ENCODE measurements around the gene TAF11L5. TPM values are rescaled to one million over a fixed set of nuclear protein-coding genes. Genes with fewer than 3 reads are reported as not detected.
"Not testable (repeated sequence)": the region's sequence is repeated elsewhere in the genome, so short reads cannot be mapped to it uniquely, and the experiment has no call there.

Gene TAF11L5
- polyA plus RNA-seq (ENCODE audit: insufficient read length in 3 of 3) = not detected
- long read RNA-seq, donor 1 = 0 reads
- long read RNA-seq, donor 2 = 0 reads
- long read RNA-seq, donor 3 = 0 reads
- long read RNA-seq, donor 4 = 0 reads
- long read RNA-seq, donor 5 = 0 reads
- long read RNA-seq, donor 6 = 0 reads
- long read RNA-seq, donor 7 = 0 reads
- long read RNA-seq, donor 8 = 0 reads
- long read RNA-seq, donor 9 = 0 reads
- long read RNA-seq, donor 10 = 0 reads
- long read RNA-seq, donor 11 = 0 reads
- long read RNA-seq, donor 12 = 0 reads
- long read RNA-seq, donor 13 = 0 reads
- long read RNA-seq, donor 14 = 0 reads
- long read RNA-seq, donor 15 = 0 reads
- long read RNA-seq, donor 16 = 0 reads

DNA sequence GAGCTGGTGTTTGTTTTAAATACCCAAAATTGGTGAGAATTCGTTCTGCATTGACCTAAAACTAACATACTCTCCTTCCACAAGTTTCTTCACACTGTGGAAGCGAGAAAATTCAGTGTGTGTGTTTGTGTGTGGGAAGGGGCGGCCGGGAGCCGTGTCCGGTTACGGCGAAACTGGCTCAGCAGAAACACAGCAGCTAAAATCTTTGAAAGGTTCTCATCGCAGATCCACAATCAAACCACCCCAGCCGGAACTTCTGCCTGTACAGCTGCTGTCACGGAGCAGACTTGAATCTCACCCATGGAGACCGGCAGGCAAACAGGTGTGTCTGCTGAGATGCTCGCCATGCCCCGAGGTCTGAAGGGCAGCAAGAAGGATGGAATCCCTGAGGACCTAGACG is at the start of gene TAF11L5:
Gene TAF11L5 (plus strand): TSS at position 301 of the 400 bp plus-strand sequence.
- DNase-seq = not testable (repeated sequence)

DNA sequence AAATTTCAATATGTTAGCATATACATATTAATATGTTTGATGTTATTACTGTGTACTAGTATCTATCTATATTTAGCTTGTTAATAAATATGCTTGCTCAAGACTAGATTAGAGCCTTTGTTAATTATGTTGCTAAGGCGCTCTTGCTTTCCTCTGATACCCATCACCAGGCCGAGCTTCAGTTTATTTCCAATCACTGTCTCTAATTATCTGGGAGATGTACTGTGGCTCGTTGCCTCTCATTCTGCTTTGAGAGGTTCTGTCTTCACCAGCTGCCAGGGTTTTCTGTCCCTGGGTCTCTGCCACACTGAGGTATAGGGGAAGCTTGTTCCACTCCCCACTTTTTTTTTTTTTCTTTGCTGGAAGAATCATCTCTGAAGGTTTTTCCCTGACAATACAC is 48.0 kb upstream of the TAF11L5 start:
- no peak for DNase-seq

DNA sequence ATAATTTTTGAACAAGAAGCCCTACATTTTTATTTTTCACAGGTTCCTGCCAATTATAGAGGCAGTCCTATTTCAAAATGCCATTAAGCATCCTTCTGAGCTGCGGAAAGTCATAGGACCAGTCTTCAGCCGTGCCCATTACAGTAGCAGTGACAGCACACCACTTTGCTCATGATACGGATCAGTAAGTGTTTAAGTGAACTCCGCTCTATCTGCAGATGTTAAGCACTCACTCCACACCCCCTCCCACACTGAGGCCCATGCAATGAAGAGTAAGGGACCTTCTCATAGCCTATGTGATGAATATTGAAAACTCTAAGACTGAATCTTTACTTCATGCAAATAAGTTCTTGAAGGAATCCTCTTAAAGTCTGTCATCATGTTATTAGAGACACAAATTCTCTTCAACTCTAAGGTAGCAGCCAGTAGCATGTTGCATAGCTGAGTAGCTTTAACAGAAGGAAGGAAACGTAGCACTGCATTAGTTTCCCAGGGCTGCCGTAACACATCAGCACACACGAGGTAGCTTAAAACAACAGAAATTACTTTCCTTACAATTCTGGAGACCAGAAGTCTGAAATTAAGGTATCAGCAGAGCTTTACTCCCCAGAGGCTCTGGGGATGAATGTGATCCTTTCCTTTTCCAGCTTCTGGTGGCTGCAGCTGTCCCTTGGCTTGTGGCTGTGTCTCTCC is 47.3 kb upstream of the TAF11L5 start:
- peak; percentile 27 for DNase-seq

DNA sequence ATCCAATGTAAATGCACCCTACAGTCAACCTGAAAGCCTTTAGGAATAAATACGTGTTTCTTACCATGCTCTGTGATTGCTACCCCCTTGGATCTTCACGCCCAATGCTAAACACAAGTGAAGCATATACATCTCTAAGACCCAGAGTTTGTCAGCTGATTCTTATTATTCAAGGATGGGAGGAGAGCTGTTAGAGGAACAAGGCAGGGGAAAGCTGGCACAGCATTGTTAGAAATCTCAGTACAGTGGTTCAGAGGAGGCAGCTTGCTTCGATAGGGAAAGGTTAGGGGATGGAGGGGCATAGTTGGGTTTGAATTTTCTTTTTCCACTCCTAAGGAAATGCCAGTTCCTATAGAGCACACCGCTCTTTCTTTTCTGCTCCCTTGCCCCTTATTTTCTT is 43.7 kb upstream of the TAF11L5 start:
- no peak for DNase-seq

DNA sequence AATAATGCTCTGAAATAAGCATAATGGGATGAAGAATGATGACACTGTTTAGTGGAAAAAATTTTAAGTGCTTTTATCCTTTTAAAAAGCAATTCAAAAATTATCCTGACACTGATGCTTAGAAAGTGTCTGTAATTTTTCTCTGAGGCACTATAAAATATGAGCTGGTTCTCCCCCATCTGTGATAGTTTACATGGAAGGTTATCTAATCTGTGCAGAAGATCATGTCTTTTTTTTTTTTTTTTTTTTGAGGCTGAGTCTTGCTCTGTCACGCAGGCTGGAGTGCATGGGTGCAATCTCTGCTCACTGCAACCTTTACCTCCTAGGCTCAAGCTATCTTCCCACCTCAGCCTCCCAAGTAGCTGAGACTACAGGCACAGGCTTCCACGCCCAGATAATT is 42.2 kb upstream of the TAF11L5 start:
- DNase-seq = no peak

DNA sequence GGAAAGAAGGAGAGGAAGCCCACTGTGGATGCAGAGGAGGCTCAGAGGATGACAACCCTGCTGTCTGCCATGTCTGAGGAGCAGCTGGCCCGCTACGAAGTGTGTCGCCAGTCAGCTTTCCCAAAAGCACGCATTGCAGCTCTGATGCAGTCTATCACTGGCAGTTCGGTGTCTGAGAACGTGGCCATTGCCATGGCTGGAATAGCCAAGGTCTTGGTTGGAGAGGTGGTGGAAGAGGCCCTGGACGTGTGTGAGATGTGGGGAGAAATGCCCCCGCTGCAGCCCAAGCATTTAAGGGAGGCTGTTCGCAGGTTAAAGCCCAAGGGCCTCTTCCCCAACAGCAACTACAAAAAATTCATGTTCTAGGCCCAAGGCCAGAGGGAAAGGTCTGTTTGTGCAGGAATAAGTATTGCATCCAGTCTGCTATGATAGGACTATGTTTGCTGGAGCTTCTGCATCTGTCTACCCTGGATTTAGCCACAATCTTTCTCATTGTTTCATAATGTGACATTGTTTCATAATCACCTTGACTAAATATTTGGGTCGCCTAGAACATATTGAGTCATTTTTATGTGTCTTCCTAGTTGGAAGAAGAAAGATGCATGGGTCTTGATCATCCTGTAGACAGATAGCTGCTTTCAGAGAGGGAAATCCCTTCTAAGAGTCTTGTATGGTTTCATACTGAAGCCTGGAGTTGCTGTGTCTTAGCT is 38.4 kb upstream of the TAF11L5 start:
- not testable (repeated sequence) for DNase-seq

DNA sequence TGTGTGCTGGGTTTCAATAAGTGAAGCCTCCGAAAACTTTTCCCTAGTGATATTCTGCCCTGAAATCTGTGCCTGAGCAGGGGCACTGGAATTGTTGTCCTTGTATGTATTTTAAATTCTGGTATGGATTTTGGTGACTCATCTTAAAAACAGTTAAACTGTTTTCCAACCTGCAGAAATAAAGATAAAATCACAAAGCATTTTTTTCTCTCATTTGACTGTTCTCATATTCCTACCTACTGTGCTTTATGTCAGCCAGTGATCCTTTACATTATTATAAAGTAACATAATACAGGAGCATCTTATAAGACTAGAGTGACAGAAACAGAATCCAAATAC is 37.9 kb upstream of the TAF11L5 start:
- DNase-seq = no peak

DNA sequence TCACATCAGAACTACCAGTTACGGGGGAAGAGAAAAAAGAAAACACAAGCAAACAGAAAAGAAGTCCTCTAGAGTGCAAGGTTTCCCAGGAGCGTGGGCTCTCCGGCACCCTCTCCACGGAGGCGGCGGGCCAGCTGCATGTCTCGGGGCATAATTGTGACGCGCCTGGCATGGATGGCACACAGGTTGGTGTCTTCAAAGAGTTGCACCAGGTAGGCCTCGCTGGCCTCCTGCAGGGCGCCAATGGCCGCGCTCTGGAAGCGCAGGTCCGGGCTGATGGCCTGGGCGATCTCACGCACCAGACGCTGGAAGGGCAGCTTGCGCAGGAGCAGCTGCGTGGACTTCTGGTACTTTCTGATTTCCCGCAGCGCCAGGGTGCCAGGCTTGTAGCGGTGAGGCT is 33.8 kb upstream of the TAF11L5 start:
- not testable (repeated sequence) for DNase-seq

DNA sequence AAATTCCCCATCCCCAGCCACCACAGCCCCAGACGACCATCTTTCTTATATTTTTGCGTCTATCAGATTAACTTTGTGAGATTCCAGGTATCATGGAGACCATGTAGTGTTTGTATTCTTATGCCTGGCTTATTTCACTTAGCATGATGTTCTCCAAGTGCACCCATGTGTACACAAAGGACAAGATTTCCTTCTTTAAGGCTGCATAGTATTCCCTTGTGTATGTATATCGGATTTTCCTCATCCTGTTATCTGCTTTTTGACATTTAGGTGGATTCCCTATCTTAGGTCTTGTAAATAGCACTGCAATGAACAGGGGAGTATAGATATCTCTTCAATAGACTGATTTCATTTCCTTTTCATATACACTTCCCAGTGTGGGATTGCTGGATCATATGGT is 32.3 kb upstream of the TAF11L5 start:
- DNase-seq = no peak

DNA sequence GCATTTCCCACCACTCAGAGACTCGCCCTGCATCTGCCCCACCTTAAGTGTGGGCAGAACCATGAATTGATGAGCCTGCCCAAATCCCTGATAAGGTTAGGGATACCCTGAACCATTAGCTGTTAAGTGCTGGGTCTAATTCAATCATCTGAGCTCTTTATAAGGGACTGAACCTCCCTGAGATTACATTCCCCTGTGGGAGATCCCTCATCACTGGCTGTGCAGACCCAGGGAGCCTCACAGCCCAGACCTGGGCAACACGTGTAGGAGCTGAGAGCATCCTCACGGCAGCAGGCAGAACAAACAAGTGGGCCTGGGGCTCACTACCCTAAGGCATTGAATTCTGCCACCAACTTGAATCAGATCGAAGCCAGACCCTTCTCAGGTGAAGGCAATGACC is 27.6 kb upstream of the TAF11L5 start:
- no peak for DNase-seq

DNA sequence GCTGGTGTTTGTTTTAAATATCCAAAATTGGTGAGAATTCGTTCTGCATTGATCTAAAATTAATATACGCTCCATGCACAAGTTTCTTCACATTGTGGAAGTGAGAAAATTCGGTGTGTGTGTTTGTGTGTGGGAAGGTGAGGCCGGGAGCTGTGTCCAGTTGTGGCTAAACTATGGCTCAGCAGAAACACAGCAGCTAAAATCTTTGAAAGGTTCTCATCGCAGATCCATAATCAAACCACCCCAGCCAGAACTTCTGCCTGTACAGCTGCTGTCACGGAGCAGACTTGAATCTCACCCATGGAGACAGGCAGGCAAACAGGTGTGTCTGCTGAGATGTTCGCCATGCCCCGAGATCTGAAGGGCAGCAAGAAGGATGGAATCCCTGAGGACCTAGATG is 27.1 kb upstream of the TAF11L5 start, which contains the start of gene TAF11L2:
Gene TAF11L2 (plus strand): TSS at position 301 of the 400 bp plus-strand sequence.
- not testable (repeated sequence) for DNase-seq

DNA sequence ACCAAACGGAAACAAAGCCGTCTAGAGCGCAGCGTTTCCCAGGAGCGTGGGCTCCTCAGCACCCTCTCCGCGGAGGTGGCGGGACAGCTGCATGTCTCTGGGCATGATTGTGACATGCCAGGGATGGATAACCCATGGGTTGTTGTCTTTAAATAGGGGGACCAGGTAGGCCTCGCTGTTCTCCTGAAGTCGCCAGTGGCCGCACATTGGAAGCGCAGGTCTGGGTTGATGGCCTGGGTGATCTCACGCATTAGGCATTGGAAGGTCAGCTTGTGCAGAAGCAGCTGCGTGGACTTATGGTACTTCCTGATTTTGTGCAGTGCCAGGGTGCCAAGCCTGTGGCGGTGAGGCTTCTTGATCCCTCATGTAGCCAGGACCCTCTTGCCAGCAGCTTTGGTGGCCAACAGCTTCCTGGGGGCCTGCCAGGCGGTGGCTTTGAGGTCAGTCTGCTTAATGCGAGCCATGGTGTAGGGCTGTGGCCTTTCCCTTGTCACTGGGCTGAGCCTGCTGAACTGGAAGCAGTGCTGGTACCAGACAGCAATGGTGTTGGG is 13.2 kb upstream of the TAF11L5 start:
- DNase-seq = no peak

DNA sequence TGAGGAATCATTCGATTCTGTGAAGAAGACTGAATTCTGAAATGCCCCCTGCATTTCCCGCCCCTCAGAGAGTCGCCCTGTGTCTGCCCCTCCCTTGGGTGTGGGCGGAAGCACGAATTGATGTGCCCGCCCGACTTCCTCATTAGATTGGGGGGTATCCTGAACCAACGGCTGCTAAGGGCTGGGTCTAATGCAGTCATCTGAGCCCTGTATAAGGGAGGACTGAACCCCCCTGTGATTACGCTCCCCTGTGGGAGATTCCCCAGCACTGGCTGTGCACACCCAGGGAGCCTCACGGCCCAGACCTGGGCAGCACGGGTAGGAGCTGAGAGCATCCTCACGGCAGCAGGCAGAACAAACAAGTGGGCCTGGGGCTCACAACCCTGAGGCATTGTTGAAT is 7.5 kb upstream of the TAF11L5 start:
- not testable (repeated sequence) for DNase-seq

DNA sequence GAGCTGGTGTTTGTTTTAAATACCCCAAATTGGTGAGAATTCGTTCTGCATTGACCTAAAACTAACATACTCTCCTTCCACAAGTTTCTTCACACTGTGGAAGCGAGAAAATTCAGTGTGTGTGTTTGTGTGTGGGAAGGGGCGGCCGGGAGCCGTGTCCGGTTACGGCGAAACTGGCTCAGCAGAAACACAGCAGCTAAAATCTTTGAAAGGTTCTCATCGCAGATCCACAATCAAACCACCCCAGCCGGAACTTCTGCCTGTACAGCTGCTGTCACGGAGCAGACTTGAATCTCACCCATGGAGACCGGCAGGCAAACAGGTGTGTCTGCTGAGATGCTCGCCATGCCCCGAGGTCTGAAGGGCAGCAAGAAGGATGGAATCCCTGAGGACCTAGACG is 7.0 kb upstream of the TAF11L5 start, which contains the start of gene TAF11L3:
Gene TAF11L3 (plus strand): TSS at position 301 of the 400 bp plus-strand sequence.
- DNase-seq = not testable (repeated sequence)

DNA sequence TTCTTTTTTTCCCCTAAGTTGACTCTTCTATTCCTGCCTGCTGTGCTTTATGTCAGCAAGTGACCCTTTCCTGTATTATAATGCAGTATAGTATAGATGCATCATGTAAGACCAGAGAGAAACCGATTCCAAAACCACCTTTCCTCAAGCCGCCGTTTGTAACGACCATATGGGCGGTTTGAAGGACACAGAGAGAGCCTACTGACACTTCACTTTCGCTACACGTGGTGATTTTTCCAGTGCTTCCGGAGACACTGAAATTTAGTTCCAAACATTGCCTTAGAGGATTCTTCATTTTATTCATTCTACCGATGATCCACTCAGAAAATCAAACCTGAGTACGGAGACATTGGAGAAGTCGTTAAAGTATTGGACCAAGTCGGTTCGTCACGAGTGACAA is 5.5 kb upstream of the TAF11L5 start:
- DNase-seq = not testable (repeated sequence)

DNA sequence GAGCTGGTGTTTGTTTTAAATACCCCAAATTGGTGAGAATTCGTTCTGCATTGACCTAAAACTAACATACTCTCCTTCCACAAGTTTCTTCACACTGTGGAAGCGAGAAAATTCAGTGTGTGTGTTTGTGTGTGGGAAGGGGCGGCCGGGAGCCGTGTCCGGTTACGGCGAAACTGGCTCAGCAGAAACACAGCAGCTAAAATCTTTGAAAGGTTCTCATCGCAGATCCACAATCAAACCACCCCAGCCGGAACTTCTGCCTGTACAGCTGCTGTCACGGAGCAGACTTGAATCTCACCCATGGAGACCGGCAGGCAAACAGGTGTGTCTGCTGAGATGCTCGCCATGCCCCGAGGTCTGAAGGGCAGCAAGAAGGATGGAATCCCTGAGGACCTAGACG is 3.5 kb upstream of the TAF11L5 start, which contains the start of gene TAF11L4:
Gene TAF11L4 (plus strand): TSS at position 301 of the 400 bp plus-strand sequence.
- not testable (repeated sequence) for DNase-seq

DNA sequence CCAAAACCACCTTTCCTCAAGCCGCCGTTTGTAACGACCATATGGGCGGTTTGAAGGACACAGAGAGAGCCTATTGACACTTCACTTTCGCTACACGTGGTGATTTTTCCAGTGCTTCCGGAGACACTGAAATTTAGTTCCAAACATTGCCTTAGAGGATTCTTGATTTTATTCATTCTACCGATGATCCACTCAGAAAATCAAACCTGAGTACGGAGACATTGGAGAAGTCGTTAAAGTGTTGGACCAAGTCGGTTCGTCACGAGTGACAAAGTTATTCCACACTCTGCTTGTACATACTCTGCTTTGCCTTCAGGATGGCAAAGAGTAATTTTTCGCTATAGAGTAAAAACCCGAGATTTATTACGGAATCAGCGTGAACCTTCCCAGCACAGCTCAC is 1.5 kb downstream of the TAF11L5 start:
- not testable (repeated sequence) for DNase-seq

DNA sequence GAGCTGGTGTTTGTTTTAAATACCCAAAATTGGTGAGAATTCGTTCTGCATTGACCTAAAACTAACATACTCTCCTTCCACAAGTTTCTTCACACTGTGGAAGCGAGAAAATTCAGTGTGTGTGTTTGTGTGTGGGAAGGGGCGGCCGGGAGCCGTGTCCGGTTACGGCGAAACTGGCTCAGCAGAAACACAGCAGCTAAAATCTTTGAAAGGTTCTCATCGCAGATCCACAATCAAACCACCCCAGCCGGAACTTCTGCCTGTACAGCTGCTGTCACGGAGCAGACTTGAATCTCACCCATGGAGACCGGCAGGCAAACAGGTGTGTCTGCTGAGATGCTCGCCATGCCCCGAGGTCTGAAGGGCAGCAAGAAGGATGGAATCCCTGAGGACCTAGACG is 3.3 kb downstream of the TAF11L5 start, which contains the start of gene TAF11L6:
Gene TAF11L6 (plus strand): TSS at position 301 of the 400 bp plus-strand sequence.
- DNase-seq = not testable (repeated sequence)
